A673 (cell line): ENCODE measurements around the gene GZMH.

Source experiments
- CTCF ChIP-seq: fragments of 300-800, 200-600 bp; sonication (generic); conservative IDR thresholded peaks from 2 replicates; pipeline ENCODE4 v1.5.1; 2017; ENCODE audit warnings: low read depth, mild to moderate bottlenecking, antibody characterized with exemption, low read length, moderate library complexity, mixed read lengths
- EZH2 ChIP-seq: fragments of 200-600 bp; sonication (generic); IDR thresholded peaks from 2 replicates; pipeline ENCODE4 v1.6.1; 2017; ENCODE audit warnings: borderline replicate concordance, low read depth, mild to moderate bottlenecking, mixed read lengths, antibody characterized with exemption, low read length; ENCODE audit not compliant: poor library complexity, severe bottlenecking

- TF ChIP-seq EZH2 (no peak), CTCF (no peak)
Measured at GRCh38 chr14:24629521-24629920, 20.0 kb upstream of the GZMH start.
